Measurements from ENCODE around the gene ZNF84.

ZNF84 gene

DNA sequence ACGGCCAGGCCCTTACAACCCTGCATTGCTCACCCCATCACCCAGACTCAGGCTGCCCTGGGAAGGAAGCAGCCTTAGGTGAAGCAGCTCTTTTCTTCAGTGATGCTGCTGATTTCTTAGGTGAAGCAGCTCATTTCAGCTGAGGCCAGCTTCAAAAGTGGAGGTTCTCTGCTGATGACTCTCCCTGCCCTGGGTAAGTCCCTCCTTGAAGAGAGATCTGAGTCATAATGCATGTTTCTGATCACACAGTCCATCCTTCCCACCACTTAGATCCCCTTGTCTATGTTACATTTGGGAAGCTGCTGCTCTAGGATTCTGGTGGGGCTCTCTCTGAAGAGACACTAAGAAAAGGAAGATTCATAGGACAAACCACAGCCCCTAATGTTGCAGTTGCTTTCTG is 26.2 kb downstream of the ZNF84 start:
- no peaks in the 10 kb centered on the region for H3K4me1 ChIP-seq (ENCODE audit: control insufficient read depth, insufficient read depth, low read length)
- H3K4me3 ChIP-seq (ENCODE audit: low read depth, low read length) = no peak overlapping the region
- H3K9ac ChIP-seq (ENCODE audit: low read depth, low read length) = no peak overlapping the region
- no peak overlapping the region for H3K27ac ChIP-seq (ENCODE audit: low read depth, low read length)
- peaks cover 7% of the 10 kb centered on the region; the same call in 1 of the 2 replicates for H3K36me3 ChIP-seq (ENCODE audit: control insufficient read depth, insufficient read depth, low read length)
- peaks cover 96% of the 10 kb centered on the region for H3K9me3 ChIP-seq (ENCODE audit: control insufficient read depth, insufficient read depth, low read length)
- H3K27me3 ChIP-seq (ENCODE audit: control insufficient read depth, insufficient read depth, low read length) = no peaks in the 10 kb centered on the region

DNA sequence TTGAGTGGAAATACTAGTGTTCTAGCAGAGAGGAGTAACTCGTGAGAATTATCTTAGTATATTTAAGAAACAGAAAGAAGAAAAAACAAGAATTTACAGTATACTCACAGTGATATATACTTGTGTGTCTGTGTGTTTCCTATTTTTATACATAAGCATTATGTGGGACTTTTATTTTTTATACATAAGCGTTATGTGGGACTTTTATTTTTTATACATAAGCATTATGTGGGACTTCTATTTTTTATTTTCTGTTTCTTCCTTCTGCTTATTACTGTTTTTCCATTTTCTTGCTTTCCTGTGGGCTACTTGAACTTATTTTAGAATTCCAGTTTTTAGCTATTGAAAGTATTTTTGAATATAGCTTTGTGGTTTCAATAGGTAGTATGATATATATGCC is 36.5 kb downstream of the ZNF84 start:
- Histone ChIP-seq H3K27me3 (ENCODE audit: control insufficient read depth, insufficient read depth, low read length) (no peaks in the 10 kb centered on the region), H3K4me3 (ENCODE audit: low read depth, low read length) (no peak overlapping the region), H3K9ac (ENCODE audit: low read depth, low read length) (no peak overlapping the region), H3K4me1 (ENCODE audit: control insufficient read depth, insufficient read depth, low read length) (no peaks in the 10 kb centered on the region), H3K9me3 (ENCODE audit: control insufficient read depth, insufficient read depth, low read length) (peaks cover 77% of the 10 kb centered on the region), H3K27ac (ENCODE audit: low read depth, low read length) (no peak overlapping the region), H3K36me3 (ENCODE audit: control insufficient read depth, insufficient read depth, low read length) (no peaks in the 10 kb centered on the region)

DNA sequence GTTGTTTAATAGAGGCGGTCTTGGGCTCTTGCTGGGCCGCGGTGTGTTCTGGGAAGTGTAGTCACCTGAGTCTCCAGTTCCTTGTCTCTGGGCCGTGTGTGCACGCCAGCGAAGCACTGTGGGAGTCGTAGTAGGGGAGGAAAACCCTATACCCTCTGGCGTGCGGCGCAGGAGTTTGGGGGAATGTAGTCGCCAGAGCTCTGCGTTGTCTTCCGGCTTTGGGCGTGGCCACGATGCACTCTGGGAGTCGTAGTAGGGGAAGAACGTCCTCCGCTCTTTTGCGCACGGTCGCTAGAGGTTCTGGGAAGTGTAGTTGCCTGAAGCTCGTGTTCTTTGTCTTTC is 42.7 kb downstream of the ZNF84 start:
- peak overlapping the region; percentile 96 for H3K9ac ChIP-seq (ENCODE audit: low read depth, low read length)
- peak overlapping the region; percentile 100 for H3K27ac ChIP-seq (ENCODE audit: low read depth, low read length)
- peaks cover 31% of the 10 kb centered on the region for H3K36me3 ChIP-seq (ENCODE audit: control insufficient read depth, insufficient read depth, low read length)
- H3K27me3 ChIP-seq (ENCODE audit: control insufficient read depth, insufficient read depth, low read length) = no peaks in the 10 kb centered on the region
- H3K4me3 ChIP-seq (ENCODE audit: low read depth, low read length) = peak overlapping the region; percentile 82
- peaks cover 78% of the 10 kb centered on the region for H3K9me3 ChIP-seq (ENCODE audit: control insufficient read depth, insufficient read depth, low read length)
- H3K4me1 ChIP-seq (ENCODE audit: control insufficient read depth, insufficient read depth, low read length) = no peaks in the 10 kb centered on the region

- peak within 1 kb of the TSS; percentile 96 for H3K9ac ChIP-seq (ENCODE audit: low read depth, low read length)
- no peaks in the 10 kb centered on the region for H3K27me3 ChIP-seq (ENCODE audit: control insufficient read depth, insufficient read depth, low read length)
- peak within 1 kb of the TSS; percentile 100 for H3K27ac ChIP-seq (ENCODE audit: low read depth, low read length)
- H3K9me3 ChIP-seq (ENCODE audit: control insufficient read depth, insufficient read depth, low read length) = peaks cover 80% of the 10 kb centered on the region
- peak within 1 kb of the TSS; percentile 82 for H3K4me3 ChIP-seq (ENCODE audit: low read depth, low read length)
- peaks cover 37% of the 10 kb centered on the region for H3K36me3 ChIP-seq (ENCODE audit: control insufficient read depth, insufficient read depth, low read length)
- H3K4me1 ChIP-seq (ENCODE audit: control insufficient read depth, insufficient read depth, low read length) = no peaks in the 10 kb centered on the region
Observed at GRCh38 chr12:133080368-133081158, 43.3 kb downstream of the ZNF84 start, which contains the start of gene ZNF140. Gene ZNF140 (plus strand): TSS chr12:133080923. CDS start chr12:133081321, 398 bp downstream.

- peak overlapping the region; percentile 82 for H3K4me3 ChIP-seq (ENCODE audit: low read depth, low read length)
- peaks cover 44% of the 10 kb centered on the region for H3K36me3 ChIP-seq (ENCODE audit: control insufficient read depth, insufficient read depth, low read length)
- no peaks in the 10 kb centered on the region for H3K27me3 ChIP-seq (ENCODE audit: control insufficient read depth, insufficient read depth, low read length)
- peak overlapping the region; percentile 96 for H3K9ac ChIP-seq (ENCODE audit: low read depth, low read length)
- H3K9me3 ChIP-seq (ENCODE audit: control insufficient read depth, insufficient read depth, low read length) = peaks cover 80% of the 10 kb centered on the region
- no peaks in the 10 kb centered on the region for H3K4me1 ChIP-seq (ENCODE audit: control insufficient read depth, insufficient read depth, low read length)
- H3K27ac ChIP-seq (ENCODE audit: low read depth, low read length) = peak overlapping the region; percentile 100
Observed at GRCh38 chr12:133081159-133081780, 44.0 kb downstream of the ZNF84 start.

GRCh38 chr12:133083345-133083744 is 46.0 kb downstream of the ZNF84 start:
- H3K27me3 ChIP-seq (ENCODE audit: control insufficient read depth, insufficient read depth, low read length) = no peaks in the 10 kb centered on the region
- no peak overlapping the region for H3K27ac ChIP-seq (ENCODE audit: low read depth, low read length)
- no peak overlapping the region for H3K9ac ChIP-seq (ENCODE audit: low read depth, low read length)
- no peaks in the 10 kb centered on the region for H3K4me1 ChIP-seq (ENCODE audit: control insufficient read depth, insufficient read depth, low read length)
- peaks cover 63% of the 10 kb centered on the region for H3K36me3 ChIP-seq (ENCODE audit: control insufficient read depth, insufficient read depth, low read length)
- H3K9me3 ChIP-seq (ENCODE audit: control insufficient read depth, insufficient read depth, low read length) = peaks cover 80% of the 10 kb centered on the region
- H3K4me3 ChIP-seq (ENCODE audit: low read depth, low read length) = no peak overlapping the region

DNA sequence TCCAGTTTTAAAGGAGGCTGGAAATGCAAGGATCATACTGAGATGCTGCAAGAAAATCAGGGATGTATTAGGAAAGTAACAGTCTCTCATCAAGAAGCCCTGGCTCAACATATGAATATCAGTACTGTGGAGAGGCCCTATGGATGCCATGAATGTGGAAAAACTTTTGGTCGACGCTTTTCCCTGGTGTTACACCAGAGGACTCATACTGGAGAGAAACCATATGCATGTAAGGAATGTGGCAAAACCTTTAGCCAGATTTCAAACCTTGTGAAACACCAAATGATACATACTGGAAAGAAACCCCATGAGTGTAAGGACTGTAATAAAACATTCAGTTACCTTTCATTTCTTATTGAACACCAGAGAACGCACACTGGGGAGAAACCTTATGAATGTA is 68.3 kb downstream of the ZNF84 start:
- Histone ChIP-seq H3K36me3 (ENCODE audit: control insufficient read depth, insufficient read depth, low read length) (peaks cover 78% of the 10 kb centered on the region), H3K27ac (ENCODE audit: low read depth, low read length) (no peak overlapping the region), H3K4me1 (ENCODE audit: control insufficient read depth, insufficient read depth, low read length) (no peaks in the 10 kb centered on the region), H3K9ac (ENCODE audit: low read depth, low read length) (no peak overlapping the region), H3K27me3 (ENCODE audit: control insufficient read depth, insufficient read depth, low read length) (no peaks in the 10 kb centered on the region), H3K9me3 (ENCODE audit: control insufficient read depth, insufficient read depth, low read length) (peaks cover 98% of the 10 kb centered on the region), H3K4me3 (ENCODE audit: low read depth, low read length) (peak overlapping the region; percentile 29; the same call in 1 of the 2 replicates)

DNA sequence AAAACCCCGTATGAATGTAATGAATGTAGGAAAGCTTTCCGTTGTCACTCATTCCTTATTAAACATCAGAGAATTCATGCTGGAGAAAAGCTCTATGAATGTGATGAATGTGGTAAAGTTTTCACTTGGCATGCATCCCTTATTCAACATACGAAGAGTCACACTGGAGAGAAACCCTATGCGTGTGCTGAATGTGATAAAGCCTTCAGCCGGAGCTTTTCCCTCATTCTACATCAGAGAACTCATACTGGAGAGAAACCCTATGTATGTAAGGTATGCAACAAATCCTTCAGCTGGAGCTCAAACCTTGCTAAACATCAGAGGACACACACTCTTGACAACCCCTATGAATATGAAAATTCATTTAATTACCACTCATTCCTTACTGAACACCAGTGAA is 68.9 kb downstream of the ZNF84 start:
- H3K9me3 ChIP-seq (ENCODE audit: control insufficient read depth, insufficient read depth, low read length) = peaks cover 98% of the 10 kb centered on the region
- no peak overlapping the region for H3K27ac ChIP-seq (ENCODE audit: low read depth, low read length)
- no peaks in the 10 kb centered on the region for H3K4me1 ChIP-seq (ENCODE audit: control insufficient read depth, insufficient read depth, low read length)
- H3K4me3 ChIP-seq (ENCODE audit: low read depth, low read length) = peak overlapping the region; percentile 3; the same call in 1 of the 2 replicates
- H3K27me3 ChIP-seq (ENCODE audit: control insufficient read depth, insufficient read depth, low read length) = no peaks in the 10 kb centered on the region
- H3K36me3 ChIP-seq (ENCODE audit: control insufficient read depth, insufficient read depth, low read length) = peaks cover 72% of the 10 kb centered on the region
- no peak overlapping the region for H3K9ac ChIP-seq (ENCODE audit: low read depth, low read length)

DNA sequence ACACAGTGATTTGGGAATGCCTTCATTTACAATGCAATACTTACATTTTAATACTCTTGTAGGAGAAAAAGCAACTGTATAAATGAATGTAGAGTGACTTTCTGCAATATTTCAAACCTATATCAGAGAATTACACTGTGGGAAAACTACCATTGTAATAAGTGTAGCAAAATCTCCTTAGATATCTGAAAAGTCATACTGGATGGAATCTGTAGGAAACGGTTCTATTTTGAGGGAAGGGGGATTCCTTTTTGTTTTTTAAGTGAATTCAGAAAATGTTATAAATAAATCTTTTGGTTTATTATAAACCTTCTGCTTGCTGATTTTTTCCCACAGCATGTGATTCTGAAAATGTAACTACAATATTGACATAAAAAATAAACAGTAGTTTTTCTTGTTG is 69.8 kb downstream of the ZNF84 start:
- Histone ChIP-seq H3K9ac (ENCODE audit: low read depth, low read length) (no peak overlapping the region), H3K27me3 (ENCODE audit: control insufficient read depth, insufficient read depth, low read length) (no peaks in the 10 kb centered on the region), H3K9me3 (ENCODE audit: control insufficient read depth, insufficient read depth, low read length) (peaks cover 98% of the 10 kb centered on the region), H3K27ac (ENCODE audit: low read depth, low read length) (no peak overlapping the region), H3K4me3 (ENCODE audit: low read depth, low read length) (peak overlapping the region; percentile 3; the same call in 1 of the 2 replicates), H3K36me3 (ENCODE audit: control insufficient read depth, insufficient read depth, low read length) (peaks cover 63% of the 10 kb centered on the region), H3K4me1 (ENCODE audit: control insufficient read depth, insufficient read depth, low read length) (no peaks in the 10 kb centered on the region)

DNA sequence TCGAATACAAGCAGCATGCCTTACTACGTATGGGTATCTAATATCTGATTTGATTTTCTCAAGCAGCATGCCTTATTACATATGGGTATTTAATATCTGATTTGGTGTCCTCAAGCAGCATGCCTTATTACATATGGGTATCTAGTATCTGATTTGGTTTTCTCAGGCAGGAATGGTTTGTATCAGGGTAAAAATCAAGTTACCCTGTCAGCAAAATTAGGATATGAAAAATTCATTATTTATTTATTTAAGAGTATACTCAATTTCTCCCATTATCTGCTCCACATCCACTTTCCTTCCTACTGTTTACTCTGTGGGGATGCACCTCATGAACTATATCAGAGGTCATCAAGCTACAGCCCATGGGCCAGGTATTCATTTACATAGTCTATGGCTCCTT is 70.8 kb downstream of the ZNF84 start:
- peaks cover 93% of the 10 kb centered on the region for H3K9me3 ChIP-seq (ENCODE audit: control insufficient read depth, insufficient read depth, low read length)
- H3K9ac ChIP-seq (ENCODE audit: low read depth, low read length) = no peak overlapping the region
- H3K27ac ChIP-seq (ENCODE audit: low read depth, low read length) = no peak overlapping the region
- no peak overlapping the region for H3K4me3 ChIP-seq (ENCODE audit: low read depth, low read length)
- no peaks in the 10 kb centered on the region for H3K4me1 ChIP-seq (ENCODE audit: control insufficient read depth, insufficient read depth, low read length)
- peaks cover 58% of the 10 kb centered on the region for H3K36me3 ChIP-seq (ENCODE audit: control insufficient read depth, insufficient read depth, low read length)
- no peaks in the 10 kb centered on the region for H3K27me3 ChIP-seq (ENCODE audit: control insufficient read depth, insufficient read depth, low read length)

Measured in HUES48 (cell line).